Breast epithelium (tissue), 4 donors: ENCODE results near the gene DEDD2. TPM values are rescaled to one million over a fixed set of nuclear protein-coding genes. Genes with fewer than 3 reads are reported as not detected.

Experiments
- DNase-seq, 2 donors: peaks; one replicate each; pipeline ENCODE4 v3.0.0-alpha.2; 2019; ENCODE audit warnings: low spot score in 2 of 2
- H3K27ac ChIP-seq, 2 donors: fragments of 200-600 bp; sonication (generic) in 1 of 2; one replicate each; pipeline ENCODE4 v1.5.1; 2016 to 2019; ENCODE audit warnings: mild to moderate bottlenecking in 1 of 2
- H3K27me3 ChIP-seq, 2 donors: fragments of 200-600 bp; sonication (generic) in 1 of 2; one replicate each; pipeline versions ENCODE4 v1.5.1 to v1.6.0; 2017 to 2019; ENCODE audit warnings: control low read depth in 1 of 2, mild to moderate bottlenecking in 1 of 2
- H3K36me3 ChIP-seq: fragments of 200-600 bp; one replicate; pipeline ENCODE4 v1.5.1; 2019
- H3K4me1 ChIP-seq, 2 donors: fragments of 200-600 bp; sonication (generic); one replicate each; pipeline ENCODE4 v1.5.1; 2016 to 2019; ENCODE audit warnings: control low read depth in 1 of 2
- H3K4me3 ChIP-seq, 3 donors: fragments of 200-600 bp; sonication (generic); 1 replicate in 2 of 3; 2 replicates in 1 of 3; pipeline ENCODE4 v1.5.1; 2016 to 2019; ENCODE audit warnings: mild to moderate bottlenecking in 3 of 3, moderate library complexity in 2 of 3
- H3K9me3 ChIP-seq, 2 donors: fragments of 200-600 bp; sonication (generic) in 1 of 2; one replicate each; pipeline ENCODE4 v1.5.1; 2016 to 2019; ENCODE audit warnings: control low read depth in 1 of 2
- POLR2A ChIP-seq: fragments of 450-650 bp; IDR thresholded peaks from one replicate; pipeline ENCODE4 v1.6.1; 2016; ENCODE audit warnings: antibody characterized with exemption, mild to moderate bottlenecking, moderate library complexity
- POLR2AphosphoS5 ChIP-seq, 3 donors: sonication (generic); formaldehyde crosslinking; IDR thresholded peaks; one replicate each; pipeline ENCODE4 v1.6.1; 2017; ENCODE audit warnings: antibody characterized with exemption in 3 of 3
- intact Hi-C: fragments of 100-400 bp; cut with DNase I; formaldehyde crosslinking; loops from one replicate; pipeline ENCODE4 v1.15.1; 2023; ENCODE audit warnings: low total_unique reads
- total RNA-seq, 3 donors: library from RNA; depleted of rRNA; stranded (reverse); fragments of >200 nt; gene quantifications; one replicate each; pipeline ENCODE4 v1.1.0, GENCODE V29; 2016
- TF ChIP-seq, protein P1 (sequence below), 3 donors: fragments of 450-650 bp; IDR thresholded peaks; one replicate each; pipeline ENCODE4 v1.5.1; 2016 to 2017; ENCODE audit warnings: antibody characterized with exemption in 3 of 3, mild to moderate bottlenecking in 3 of 3, moderate library complexity in 3 of 3

Gene DEDD2
- total RNA-seq, 3 donors from 2014 or later, result 31.4 to 64.0 (median 37.0) TPM

DNA sequence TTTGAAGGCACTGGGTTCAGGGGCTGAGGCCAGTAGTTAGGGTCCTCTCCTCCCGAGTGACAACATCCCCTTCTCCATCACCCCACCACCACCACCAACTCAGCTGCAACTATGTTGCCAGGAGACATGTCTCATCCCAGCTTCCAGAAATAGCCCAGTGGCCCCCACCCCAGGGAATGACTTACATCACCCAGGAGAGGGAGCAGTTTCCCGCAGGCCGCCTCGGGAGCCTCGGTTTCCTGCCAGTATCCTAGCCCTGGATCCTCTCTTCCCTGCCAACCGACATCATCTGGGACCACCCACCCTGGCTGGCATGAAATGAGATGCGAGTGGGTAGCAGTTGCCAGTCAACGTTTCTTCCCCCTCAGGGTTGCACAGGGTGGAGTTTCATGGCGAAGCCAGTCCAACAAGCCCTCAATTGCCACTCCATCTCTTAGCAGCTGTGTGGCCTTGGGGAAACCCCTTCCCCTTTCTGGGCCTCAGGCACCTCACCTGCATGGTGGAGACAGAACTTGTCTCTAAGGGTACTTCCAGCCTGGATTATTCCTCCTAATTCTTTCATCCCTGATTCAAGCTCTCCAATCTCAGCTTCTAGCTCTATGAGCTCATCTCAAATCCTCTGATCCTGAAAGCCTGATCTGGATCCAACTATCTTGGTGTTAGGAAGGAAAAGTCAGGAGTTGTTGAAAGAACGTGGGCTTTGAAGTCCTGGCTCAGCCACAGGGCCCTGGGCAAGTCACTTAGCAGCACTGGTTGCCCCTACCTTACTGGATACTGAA is 28.9 kb upstream of the DEDD2 start:
- Histone ChIP-seq H3K27ac (peak overlapping the region; percentile 100), H3K27me3 (no peaks in the 10 kb centered on the region), H3K4me3 (no peak overlapping the region), H3K4me1 (peaks cover 5 to 12% of the 10 kb centered on the region in 2 donors), H3K9me3 (no peaks in the 10 kb centered on the region), H3K36me3 (no peaks in the 10 kb centered on the region)
- DNase-seq, result peak; percentile 75 to 79
- intact Hi-C loops, result no loop called here
- TF ChIP-seq POLR2AphosphoS5 (IDR thresholded peaks at IDR 0.05) (peak; percentile 41 to 60 (median 50)), POLR2A (no peak)
- TF ChIP-seq, protein P1, sequence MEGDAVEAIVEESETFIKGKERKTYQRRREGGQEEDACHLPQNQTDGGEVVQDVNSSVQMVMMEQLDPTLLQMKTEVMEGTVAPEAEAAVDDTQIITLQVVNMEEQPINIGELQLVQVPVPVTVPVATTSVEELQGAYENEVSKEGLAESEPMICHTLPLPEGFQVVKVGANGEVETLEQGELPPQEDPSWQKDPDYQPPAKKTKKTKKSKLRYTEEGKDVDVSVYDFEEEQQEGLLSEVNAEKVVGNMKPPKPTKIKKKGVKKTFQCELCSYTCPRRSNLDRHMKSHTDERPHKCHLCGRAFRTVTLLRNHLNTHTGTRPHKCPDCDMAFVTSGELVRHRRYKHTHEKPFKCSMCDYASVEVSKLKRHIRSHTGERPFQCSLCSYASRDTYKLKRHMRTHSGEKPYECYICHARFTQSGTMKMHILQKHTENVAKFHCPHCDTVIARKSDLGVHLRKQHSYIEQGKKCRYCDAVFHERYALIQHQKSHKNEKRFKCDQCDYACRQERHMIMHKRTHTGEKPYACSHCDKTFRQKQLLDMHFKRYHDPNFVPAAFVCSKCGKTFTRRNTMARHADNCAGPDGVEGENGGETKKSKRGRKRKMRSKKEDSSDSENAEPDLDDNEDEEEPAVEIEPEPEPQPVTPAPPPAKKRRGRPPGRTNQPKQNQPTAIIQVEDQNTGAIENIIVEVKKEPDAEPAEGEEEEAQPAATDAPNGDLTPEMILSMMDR (IDR thresholded peaks at IDR 0.05), result peak; percentile 28 to 57 (median 47)

GRCh38 chr19:42245231-42245630 is 27.8 kb upstream of the DEDD2 start:
- Histone ChIP-seq H3K27me3 (no peaks in the 10 kb centered on the region), H3K27ac (peak overlapping the region; percentile 97 to 100), H3K9me3 (no peaks in the 10 kb centered on the region), H3K4me1 (peaks cover 4 to 9% of the 10 kb centered on the region in 2 donors), H3K4me3 (peak overlapping the region in 1 of 3 donors; percentile 92), H3K36me3 (no peaks in the 10 kb centered on the region)
- no peak for DNase-seq
- no peak for TF ChIP-seq POLR2AphosphoS5 (IDR thresholded peaks at IDR 0.05)
- TF ChIP-seq POLR2A, result no peak
- TF ChIP-seq, protein P1 (IDR thresholded peaks at IDR 0.05), result no peak
- intact Hi-C loops, result no loop called here

- TF ChIP-seq POLR2A (peak; percentile 73), POLR2AphosphoS5 (IDR thresholded peaks at IDR 0.05) (peak; percentile 85 to 90 (median 89))
- TF ChIP-seq, protein P1 (IDR thresholded peaks at IDR 0.05), result peak; percentile 48 to 60 (median 52)
- H3K4me3 ChIP-seq, result peak overlapping the region; percentile 88 to 92 (median 89)
- H3K4me1 ChIP-seq, result peaks cover 2 to 9% of the 10 kb centered on the region in 2 donors
These were observed 27.1 kb upstream of the DEDD2 start for GRCh38 chr19:42244347-42245220.

DNA sequence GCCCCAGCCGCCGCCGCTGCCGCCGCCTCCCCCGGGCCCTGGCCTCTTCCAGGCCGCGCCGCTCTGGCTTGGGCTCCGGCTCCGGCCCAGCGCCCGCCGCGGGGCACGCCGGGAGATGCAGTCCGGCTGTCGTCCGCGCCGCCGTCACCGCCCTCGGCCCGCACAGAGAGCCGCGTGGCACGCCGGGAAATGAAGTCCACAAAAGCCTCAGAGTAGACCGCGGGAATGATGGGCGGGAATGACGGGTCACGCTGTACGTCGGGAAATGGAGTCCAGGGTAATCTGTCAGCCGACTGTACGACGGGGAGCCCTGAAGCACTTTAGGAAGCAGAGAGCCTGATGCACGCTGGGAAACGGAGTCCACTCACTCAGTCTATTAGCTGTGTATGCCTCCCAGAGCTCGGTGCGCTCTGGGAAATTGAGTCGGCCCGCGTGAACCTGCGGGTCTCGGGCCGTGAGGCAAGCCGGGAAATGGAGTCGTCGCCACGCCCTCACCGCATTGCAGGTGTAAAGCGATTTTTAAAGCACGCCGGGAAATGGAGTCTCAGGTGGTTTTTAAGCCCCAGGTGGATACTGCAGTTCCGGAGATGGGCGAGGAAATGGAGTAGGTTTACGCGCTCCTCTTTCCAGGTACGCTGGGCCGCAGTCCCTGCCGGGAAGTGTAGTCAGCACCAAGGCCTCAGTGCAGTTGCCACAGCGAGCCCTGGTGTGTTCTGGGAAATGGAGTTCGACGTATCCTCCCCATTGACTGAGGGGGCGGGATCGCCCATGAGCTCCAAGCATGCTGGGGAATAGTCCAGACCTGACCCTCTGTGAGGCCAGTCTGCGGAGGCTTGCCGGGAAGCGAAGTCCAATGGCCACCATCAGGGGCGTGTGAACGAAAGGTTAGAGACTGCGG is 25.3 kb upstream of the DEDD2 start, which contains the start of gene GSK3A:
TSS of gene GSK3A (minus strand) at position 91 of the 898 bp plus-strand sequence. CDS start 137 bp downstream, outside the sequence.
- no peaks in the 10 kb centered on the region for H3K9me3 ChIP-seq
- no peaks in the 10 kb centered on the region for H3K27me3 ChIP-seq
- H3K4me3 ChIP-seq, result peak within 1 kb of the TSS; percentile 88 to 92 (median 89)
- intact Hi-C loops, result no loop called here
- TF ChIP-seq POLR2A, result peak; percentile 74
- TF ChIP-seq POLR2AphosphoS5 (IDR thresholded peaks at IDR 0.05), result peak; percentile 81 to 96 (median 91)
- TF ChIP-seq, protein P1 (IDR thresholded peaks at IDR 0.05), result peak in 1 of 3 donors; percentile 23
- no peaks in the 10 kb centered on the region for H3K36me3 ChIP-seq
- DNase-seq, result peak; percentile 98 to 99
- peak within 1 kb of the TSS; percentile 97 to 100 for H3K27ac ChIP-seq
- H3K4me1 ChIP-seq, result peaks cover 2 to 9% of the 10 kb centered on the region in 2 donors

More at GRCh38 chr19:42244347-42245220, 27.1 kb upstream of the DEDD2 start:
- Histone ChIP-seq H3K9me3 (no peaks in the 10 kb centered on the region), H3K27me3 (no peaks in the 10 kb centered on the region), H3K36me3 (no peaks in the 10 kb centered on the region), H3K27ac (peak overlapping the region; percentile 97 to 100)
- intact Hi-C loops, result no loop called here
- peak; percentile 92 to 93 for DNase-seq
